Panc1 (cell line): Measurements from ENCODE around the gene TRMT6.

Source experiments
- POLR2AphosphoS5 ChIP-seq: IDR thresholded peaks from 2 replicates; pipeline ENCODE4 v1.6.1; 2012; ENCODE audit warnings: mild to moderate bottlenecking, low read depth, low read length, moderate library complexity
- TCF7L2 ChIP-seq: IDR thresholded peaks from 2 replicates; pipeline ENCODE4 v1.6.1; 2011; ENCODE audit warnings: mild to moderate bottlenecking, low read depth, low read length, inconsistent platforms
- TF ChIP-seq, protein P1 (sequence below): fragments of 450-650 bp; IDR thresholded peaks from 2 replicates; pipeline ENCODE4 v1.5.1; 2017; ENCODE audit warnings: mild to moderate bottlenecking
- TF ChIP-seq, protein P2 (sequence below), 2 experiments: IDR thresholded peaks; 2 replicates each; pipeline ENCODE4 v1.6.1; 2011 to 2012; ENCODE audit warnings: low read depth in 2 of 2, control low read depth in 1 of 2, low read length in 1 of 2, mild to moderate bottlenecking in 1 of 2, moderate library complexity in 1 of 2; ENCODE audit not compliant: insufficient read depth in 1 of 2

DNA sequence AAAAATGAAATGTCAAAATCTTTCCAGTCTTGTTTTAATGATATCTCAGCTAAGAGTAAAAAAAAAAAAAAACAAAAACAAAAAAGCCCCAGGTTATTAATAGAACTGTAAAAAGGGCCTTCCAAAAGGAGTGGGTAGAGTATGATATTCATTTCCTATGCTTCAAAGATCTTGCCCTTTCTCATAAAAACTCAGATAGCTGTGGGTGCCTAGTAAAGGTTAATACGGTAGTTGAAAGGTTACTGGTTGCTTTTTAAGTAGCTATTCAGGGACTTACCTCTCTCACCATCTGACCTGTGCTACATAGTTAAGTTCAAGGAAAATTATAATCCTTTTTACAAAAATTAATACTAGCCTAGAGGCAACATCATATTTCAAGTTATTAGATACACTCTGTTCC is 14.9 kb downstream of the TRMT6 start:
- TF ChIP-seq, protein P1, sequence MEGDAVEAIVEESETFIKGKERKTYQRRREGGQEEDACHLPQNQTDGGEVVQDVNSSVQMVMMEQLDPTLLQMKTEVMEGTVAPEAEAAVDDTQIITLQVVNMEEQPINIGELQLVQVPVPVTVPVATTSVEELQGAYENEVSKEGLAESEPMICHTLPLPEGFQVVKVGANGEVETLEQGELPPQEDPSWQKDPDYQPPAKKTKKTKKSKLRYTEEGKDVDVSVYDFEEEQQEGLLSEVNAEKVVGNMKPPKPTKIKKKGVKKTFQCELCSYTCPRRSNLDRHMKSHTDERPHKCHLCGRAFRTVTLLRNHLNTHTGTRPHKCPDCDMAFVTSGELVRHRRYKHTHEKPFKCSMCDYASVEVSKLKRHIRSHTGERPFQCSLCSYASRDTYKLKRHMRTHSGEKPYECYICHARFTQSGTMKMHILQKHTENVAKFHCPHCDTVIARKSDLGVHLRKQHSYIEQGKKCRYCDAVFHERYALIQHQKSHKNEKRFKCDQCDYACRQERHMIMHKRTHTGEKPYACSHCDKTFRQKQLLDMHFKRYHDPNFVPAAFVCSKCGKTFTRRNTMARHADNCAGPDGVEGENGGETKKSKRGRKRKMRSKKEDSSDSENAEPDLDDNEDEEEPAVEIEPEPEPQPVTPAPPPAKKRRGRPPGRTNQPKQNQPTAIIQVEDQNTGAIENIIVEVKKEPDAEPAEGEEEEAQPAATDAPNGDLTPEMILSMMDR, result no peak
- TF ChIP-seq POLR2AphosphoS5 (no peak), TCF7L2 (no peak)
- TF ChIP-seq, protein P2, sequence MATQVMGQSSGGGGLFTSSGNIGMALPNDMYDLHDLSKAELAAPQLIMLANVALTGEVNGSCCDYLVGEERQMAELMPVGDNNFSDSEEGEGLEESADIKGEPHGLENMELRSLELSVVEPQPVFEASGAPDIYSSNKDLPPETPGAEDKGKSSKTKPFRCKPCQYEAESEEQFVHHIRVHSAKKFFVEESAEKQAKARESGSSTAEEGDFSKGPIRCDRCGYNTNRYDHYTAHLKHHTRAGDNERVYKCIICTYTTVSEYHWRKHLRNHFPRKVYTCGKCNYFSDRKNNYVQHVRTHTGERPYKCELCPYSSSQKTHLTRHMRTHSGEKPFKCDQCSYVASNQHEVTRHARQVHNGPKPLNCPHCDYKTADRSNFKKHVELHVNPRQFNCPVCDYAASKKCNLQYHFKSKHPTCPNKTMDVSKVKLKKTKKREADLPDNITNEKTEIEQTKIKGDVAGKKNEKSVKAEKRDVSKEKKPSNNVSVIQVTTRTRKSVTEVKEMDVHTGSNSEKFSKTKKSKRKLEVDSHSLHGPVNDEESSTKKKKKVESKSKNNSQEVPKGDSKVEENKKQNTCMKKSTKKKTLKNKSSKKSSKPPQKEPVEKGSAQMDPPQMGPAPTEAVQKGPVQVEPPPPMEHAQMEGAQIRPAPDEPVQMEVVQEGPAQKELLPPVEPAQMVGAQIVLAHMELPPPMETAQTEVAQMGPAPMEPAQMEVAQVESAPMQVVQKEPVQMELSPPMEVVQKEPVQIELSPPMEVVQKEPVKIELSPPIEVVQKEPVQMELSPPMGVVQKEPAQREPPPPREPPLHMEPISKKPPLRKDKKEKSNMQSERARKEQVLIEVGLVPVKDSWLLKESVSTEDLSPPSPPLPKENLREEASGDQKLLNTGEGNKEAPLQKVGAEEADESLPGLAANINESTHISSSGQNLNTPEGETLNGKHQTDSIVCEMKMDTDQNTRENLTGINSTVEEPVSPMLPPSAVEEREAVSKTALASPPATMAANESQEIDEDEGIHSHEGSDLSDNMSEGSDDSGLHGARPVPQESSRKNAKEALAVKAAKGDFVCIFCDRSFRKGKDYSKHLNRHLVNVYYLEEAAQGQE (IDR thresholded peaks at IDR 0.05; ENCODE audit: insufficient read depth in 1 of 2, low read depth in 2 of 2, low read length in 1 of 2), result no peak
